Limb (tissue), 2 donors: ENCODE measurements around the gene FLRT2.

ENCODE experiments used
- DNase-seq, 2 donors: peaks; one replicate each; pipeline ENCODE4 v3.0.0-alpha.2; 2016; ENCODE audit errors: extremely low spot score in 2 of 2

Gene FLRT2

DNA sequence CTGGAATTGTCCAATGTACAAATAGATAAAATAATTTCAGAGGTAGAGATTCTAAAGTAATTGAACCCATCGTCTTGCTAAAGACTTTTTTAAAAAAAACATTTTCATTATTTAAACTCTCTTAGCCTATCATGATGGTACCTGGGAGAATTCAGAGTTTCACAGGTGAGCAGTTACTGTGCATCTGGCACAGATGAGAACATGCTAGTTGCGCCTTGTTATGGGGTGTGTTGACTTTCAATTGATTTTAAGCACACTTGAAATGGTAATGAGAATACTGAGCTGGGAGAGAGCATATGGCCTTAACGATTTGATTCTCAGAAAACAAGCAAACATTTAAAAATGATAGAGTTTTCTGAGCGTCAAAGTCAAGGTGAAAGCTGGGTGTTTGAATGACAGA is 66.6 kb downstream of the FLRT2 start:
- no peak for DNase-seq

DNA sequence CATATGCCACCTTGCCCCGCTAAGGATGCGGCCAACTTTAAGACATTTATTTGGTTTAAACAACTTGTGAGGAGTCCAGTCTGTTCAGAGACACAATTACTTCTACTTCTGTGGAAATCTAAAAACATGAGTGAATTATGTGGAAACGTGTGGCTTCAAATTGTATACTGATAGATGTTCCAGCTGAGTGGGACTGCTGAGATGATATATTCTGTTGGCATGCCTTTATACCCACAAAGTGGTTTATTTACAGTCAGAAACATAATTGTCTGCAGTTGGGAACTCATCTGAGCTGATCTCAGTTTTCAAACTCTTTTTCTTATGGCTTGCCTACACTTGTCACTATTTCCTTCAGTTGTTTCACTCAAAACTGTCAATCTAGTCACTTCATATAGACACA is 67.8 kb downstream of the FLRT2 start:
- no peak for DNase-seq

DNA sequence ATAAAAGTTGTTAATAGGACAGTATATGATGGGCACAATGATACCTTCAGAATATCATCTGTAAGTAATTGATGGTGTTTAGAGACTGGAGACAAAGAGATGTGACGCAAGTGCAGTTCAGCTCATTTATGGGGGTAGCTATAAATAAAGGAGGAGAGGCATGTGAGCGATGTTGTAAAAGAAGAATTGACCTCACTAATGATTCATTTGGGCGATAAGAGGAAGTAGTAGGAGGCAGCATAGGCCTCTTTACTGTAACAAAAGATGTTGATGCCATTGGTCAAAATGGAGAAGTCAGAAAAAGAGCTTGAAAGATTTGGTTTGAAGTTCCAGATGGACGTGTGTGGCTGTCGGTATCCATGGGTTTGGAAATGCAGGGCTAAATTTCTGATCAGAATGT is 70.0 kb downstream of the FLRT2 start:
- DNase-seq = no peak

DNA sequence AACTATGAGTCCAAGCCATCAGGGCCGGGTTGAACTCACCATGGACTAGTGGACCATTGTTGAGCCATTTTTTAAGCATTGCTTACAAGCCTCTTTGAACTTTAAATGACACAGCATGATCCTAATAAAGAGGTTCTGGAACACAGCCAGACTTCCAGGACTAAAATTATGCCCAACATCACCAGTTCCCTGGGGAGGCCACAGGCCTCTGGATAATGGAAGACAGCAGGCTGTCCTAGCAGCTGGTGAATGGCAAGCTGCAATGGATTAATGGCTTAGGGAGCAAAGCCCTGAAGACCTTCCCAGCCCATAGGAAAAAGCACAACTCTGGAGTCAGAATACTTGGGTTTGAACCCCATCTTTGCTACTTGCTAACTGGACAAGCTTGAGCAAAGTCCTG is 71.3 kb downstream of the FLRT2 start:
- no peak for DNase-seq

DNA sequence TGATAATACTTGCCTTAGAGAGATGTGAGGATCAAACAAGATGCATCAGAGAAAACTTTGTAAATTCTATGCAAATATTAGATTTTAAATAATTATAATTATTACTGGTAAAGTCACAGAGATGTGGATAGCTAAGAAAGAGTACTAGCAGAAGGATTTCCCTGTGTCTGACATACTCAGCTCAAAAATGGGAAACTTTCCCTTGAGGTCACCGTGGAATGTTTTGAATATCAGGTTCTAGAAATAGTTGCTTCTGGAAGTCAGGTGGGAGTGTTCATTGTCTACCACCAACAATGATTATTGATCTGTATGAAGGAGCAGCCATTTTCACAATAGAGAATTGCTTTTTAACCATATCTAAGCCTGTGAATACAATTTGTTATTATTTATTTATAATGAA is 71.7 kb downstream of the FLRT2 start:
- DNase-seq = no peak

DNA sequence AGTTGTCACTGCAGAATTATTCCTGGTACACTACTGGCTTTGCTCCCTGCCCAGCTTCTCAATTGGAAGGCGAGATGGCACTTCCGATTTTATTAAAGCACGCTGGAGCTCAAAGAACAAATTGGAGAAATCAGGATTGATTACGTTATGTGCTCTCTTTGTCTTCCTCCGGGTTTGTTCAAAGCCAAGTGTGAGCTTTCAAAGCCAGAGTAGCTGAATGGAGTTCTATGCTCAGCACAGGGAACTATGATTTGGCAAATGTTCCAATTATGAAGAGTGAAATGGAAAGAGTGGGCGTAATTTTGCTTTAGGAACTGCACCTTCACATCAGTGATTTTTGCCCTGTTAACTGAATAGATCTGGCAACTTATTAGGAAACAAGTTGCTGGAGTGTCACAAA is 72.4 kb downstream of the FLRT2 start:
- no peak for DNase-seq

DNA sequence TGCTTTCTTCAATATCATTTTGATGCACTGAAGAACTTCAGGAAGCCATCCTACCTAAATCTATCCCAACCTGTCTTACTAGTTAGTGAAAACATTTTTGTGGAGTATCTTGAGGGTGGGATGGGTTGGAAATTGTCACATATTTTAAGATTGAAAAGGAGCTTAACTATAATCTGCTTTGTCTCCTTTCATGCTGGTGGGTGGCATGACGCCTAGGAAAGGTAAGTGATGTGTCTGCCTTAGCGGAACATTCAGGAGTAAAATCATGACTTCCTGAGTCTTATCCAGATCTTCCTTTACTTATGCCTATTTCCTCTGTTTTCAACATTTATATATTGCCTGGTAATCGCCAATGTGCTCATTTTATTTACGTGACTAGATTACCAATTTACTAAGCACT is 74.1 kb downstream of the FLRT2 start:
- DNase-seq = no peak

DNA sequence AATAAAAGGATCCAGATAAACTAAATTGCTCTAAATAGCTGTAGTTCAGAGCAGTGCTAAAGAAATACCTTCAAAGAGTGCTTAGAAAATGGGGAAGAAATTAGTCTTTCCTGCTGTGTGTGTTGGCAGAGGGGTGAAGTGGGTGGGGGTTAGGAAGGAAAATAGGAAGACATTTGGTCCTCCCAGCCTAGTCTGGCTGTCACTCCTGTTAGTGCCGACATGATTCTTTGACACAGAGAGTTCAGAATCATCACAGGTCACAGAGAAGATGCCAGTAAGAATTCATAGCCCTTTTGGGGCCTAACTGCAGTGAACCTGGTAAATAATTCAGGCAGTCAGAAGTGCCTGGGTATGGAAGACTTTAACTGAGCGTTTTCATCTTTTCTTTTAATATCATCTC is 74.8 kb downstream of the FLRT2 start:
- no peak for DNase-seq

DNA sequence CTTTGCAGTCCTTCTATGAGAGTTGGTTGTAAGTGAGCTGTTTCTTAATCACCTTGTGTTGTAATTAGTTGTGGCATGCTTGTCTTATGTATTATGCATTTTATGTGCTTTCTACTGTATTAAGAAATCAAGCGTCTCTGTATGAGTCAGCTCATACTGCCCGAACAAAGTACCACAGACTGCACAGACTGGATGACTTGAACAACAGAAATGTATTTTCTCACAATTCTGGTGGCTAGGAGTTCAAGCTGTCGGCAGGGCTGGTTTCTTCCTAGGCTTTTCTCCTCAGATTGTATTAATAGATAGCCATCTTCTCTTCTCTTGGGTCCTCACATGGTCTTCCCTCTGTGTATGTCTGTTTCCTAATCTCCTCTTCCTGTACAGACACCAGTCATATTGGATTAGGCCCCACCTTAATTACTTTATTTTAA is 77.7 kb downstream of the FLRT2 start:
- no peak for DNase-seq

DNA sequence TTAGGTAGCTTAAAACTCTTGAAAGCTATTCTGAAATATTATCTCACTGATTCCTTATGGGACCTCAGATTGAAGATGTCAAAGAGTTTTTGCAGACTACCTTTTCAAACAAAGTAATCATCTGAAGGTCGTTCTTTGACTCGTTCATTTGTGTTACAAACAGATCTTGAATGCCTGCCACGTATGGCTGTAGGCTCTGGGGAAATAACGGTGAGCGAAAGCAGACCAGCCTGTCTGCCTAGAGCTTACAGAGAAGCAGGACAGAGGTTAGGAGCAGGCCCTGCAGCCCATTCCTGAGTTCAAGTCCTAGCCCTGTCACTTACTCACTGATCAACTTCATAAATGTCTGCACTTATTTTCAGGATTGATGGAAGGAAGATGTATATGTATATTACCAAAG is 83.6 kb downstream of the FLRT2 start:
- no peak for DNase-seq

DNA sequence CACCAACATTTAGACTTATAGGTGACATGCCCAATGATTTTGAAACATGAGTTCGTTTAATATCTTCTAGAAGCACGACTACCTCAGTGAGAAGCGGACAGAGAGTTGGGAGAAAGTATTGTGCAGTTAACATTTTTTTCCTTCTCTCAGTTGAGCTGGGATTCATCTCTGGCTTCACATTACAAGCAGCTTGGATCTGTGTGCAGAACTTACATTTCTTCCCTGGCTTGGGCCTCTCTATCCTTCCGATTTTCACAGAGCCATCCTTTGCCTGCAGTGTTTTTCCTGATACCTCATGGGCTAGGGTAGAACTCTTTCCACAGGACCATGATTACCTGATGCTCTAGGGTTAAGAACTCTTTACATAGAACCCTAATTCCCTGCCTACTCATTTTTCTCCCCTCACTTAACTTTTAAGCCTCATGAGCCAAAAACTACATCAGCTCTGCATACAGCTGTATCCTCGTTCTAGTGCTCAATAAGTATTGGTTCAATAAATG is 86.5 kb downstream of the FLRT2 start:
- no peak for DNase-seq

DNA sequence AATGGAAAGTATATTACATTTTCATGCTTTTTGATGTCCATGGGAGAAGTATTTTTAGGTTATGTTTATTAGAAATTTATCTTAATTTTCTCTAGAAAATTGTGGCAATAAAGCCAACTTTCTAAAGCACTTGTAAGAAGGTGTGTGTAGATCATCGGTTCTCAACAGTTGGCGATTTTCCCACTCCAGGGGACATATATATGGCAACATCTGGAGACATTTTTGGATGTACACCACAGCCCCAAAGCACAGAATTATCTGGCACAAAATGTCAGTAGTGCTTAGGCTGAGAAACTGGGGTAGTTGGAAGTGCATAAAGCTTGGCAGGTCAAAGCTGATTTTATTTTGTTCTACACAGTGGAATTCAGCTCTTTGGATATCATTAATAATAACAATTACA is 86.9 kb downstream of the FLRT2 start:
- no peak for DNase-seq

DNA sequence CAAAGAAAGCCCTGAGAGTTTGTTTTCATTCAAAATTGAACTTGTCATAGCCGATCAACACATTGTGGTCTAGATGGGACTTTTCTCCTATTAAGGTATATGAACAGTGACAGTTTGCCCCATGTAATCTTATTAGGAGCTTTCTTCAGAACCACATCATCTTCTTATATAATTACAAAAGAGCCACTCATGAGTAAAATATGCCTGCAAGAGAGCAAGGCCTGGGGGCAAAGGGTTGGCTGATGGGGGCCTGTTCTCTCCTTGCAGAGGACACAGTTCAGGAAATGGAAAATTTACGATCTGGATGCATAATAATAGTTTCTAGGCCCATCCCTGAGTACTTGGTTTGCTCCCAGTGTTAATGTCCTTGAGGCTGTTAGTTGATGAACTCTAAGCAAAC is 87.8 kb downstream of the FLRT2 start:
- no peak for DNase-seq

DNA sequence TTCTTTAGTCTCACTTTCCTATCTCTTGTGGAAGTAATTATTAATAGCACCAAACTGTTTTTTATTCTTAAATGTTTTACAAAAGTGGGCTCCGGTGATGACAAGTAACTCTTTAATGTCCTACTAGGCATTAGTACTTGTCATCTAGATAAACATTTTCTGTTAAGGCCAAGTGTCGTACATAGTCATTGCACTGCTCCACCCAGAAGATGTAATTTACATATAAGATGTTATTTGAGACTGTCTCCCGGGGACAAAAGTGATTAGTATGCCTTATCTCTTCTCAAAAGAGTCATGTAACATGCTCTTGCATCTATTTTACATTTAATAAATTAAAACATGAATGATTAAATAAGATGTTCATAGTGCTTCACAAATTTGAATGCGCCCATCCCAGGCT is 88.4 kb downstream of the FLRT2 start:
- DNase-seq = no peak

DNA sequence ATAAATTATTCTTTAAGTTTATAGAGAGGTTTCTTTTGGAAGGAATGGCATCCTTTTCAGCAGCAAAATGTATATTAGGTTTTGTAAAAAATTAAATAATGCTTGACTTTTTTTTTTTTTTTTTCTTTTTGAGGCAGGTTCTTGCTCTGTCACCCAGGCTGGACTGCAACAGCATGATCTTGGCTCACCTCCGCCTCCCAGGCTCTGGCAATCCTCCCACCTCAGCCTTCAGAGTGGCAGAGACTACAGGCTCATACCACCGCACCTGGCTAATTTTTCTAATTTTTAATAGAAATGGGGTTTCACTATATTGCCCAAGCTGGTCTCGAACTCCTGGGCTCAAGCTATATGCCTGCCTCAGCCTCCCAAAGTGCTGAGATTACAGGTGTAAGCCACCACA is 89.0 kb downstream of the FLRT2 start:
- DNase-seq = no peak

DNA sequence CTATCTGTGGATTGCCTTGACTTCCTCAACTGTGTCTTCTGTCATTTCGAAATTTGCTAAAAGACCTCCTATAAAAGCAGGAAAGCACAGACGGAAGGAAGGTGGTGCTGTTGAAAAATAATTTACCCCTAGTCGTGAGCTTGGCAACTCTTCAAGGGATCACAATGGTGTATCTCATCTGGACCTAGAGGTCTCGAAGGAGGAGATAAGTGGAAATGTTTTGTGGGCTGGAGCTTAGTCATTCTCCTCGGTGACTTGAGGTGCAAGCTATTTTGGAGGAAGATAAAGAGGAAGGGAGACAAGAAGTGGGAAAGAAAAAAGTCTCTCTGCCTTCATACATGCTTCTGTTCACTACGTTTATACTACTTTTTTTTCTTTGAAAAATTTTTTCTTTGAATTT is 89.9 kb downstream of the FLRT2 start:
- no peak for DNase-seq

DNA sequence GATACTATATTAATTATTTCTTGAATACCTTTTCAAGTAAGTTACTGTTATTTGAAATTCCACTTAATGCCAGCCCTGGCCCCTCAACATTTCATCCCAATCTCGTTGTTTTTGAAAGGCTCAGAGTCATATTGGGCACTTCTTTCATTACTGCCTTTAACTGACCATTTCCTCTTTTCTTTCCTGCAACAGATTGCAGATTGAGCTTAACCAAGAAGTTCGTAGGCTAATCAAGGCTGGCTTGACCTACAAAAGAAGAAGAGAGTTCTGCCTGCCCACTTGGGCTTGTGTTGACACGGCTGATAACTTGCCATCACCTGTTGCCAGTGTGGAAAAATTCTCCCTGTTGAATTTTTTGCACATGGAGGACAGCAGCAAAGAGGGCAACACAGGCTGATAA is 91.0 kb downstream of the FLRT2 start:
- DNase-seq = no peak

DNA sequence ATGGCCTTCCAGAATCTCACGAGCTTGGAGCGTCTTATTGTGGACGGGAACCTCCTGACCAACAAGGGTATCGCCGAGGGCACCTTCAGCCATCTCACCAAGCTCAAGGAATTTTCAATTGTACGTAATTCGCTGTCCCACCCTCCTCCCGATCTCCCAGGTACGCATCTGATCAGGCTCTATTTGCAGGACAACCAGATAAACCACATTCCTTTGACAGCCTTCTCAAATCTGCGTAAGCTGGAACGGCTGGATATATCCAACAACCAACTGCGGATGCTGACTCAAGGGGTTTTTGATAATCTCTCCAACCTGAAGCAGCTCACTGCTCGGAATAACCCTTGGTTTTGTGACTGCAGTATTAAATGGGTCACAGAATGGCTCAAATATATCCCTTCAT is 92.2 kb downstream of the FLRT2 start:
- DNase-seq = no peak

DNA sequence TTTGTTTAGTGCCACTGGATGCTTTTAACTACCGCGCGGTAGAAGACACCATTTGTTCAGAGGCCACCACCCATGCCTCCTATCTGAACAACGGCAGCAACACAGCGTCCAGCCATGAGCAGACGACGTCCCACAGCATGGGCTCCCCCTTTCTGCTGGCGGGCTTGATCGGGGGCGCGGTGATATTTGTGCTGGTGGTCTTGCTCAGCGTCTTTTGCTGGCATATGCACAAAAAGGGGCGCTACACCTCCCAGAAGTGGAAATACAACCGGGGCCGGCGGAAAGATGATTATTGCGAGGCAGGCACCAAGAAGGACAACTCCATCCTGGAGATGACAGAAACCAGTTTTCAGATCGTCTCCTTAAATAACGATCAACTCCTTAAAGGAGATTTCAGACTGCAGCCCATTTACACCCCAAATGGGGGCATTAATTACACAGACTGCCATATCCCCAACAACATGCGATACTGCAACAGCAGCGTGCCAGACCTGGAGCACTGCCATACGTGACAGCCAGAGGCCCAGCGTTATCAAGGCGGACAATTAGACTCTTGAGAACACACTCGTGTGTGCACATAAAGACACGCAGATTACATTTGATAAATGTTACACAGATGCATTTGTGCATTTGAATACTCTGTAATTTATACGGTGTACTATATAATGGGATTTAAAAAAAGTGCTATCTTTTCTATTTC is 93.2 kb downstream of the FLRT2 start:
- DNase-seq = no peak

DNA sequence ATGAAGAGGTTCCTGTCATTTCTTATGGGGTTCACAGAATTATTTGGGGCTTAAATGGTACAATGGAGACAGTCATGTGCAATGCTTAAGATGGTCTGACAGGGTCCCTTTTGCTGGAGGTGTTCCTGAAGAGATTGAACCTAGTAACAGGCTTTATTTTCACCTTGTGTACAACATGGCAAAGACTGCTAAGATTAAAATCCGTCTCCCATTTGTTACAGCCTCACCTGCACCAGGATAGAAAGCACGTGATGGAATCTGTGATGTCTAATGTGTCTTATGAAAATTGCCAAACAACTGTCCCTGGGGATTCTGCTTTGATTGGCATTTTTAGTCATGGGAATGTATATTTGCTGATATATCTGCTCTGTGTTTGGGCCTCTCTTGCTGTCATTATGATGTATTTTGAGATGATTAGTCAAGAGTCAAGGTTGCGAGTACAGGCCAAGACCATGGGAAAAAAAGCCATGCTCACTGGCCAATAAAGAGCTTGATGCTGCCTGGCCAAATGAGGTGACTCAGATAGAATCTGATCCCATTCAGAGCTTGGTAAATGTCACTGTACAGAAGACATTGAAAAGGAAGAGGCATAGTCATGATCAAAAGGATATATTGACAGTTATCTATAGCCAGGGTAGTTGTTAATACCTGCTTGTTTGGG is 96.1 kb downstream of the FLRT2 start:
- no peak for DNase-seq

DNA sequence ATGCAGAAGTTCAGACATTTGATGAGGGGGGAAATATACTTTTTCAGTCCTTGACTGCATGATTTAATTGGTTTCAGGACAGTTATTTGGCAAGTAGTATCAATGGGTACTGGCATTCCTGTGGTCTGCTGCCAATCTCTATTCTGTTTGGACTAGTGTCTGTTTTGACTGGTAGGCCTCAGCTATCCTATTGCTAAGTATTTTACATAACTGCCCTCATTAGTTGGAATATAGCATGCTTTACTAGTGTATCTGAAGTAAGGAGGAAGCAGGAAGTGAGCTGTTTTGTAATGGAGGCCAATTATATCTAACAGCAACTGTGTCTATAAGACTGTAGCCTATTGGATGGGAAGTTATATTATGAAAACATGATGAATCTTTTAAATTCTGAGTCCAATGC is 104.3 kb downstream of the FLRT2 start:
- DNase-seq = no peak

DNA sequence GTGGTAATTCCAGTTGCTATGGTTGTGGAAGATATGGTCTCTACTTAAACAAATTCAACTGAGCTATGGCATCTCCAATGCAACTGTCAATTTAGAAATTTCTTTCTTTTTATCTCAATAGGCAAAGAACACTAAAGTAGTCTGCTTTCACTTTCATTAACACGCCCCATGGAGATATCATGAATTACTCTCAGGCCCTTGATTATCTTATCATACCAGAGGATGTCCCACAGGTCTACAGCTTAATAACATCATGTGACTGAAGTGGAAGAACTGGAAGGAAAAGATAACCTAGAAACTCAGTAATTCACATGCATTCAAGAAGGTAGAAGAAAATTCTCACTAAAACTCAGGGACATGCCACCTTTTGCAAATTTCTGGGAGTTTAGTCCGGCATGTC is 114.3 kb downstream of the FLRT2 start:
- no peak for DNase-seq

DNA sequence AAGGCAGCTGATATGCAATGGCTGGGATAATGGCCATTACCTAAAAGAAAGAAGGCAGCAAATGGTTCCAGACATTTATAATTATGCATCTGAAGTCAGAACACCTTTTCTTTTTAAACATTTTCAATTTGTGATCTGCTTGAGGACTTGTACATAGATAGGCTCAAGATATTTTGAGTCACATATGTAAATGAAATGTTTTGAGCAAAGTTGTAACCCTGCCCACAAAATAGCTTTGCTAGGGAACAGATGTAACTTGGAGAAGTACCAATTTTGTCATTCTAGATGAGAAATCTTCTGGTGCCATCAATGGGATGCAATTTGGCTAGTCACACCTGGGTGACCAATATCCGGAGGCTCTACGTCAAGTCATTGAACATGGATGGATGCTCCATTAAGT is 123.1 kb downstream of the FLRT2 start:
- no peak for DNase-seq
